Glomerular visceral epithelial cell (primary cell): ENCODE measurements around the gene BCAS2.
A peak's percentile ranks its signal among the peaks of the same experiment; 100 is the strongest.

Experiments
- DNase-seq: peaks from one replicate; pipeline ENCODE4 v3.0.0-alpha.2; 2016; ENCODE audit errors: extremely low spot score

Gene BCAS2

GRCh38 chr1:114558544-114558943 lies 22.9 kb downstream of the BCAS2 start:
- no peak for DNase-seq

- DNase-seq, result no peak
Measured at GRCh38 chr1:114554577-114554976, 26.8 kb downstream of the BCAS2 start.

- DNase-seq, result no peak
Measured at GRCh38 chr1:114552106-114552639, 29.2 kb downstream of the BCAS2 start.

GRCh38 chr1:114551400-114551799 lies 30.0 kb downstream of the BCAS2 start:
- DNase-seq, result no peak

GRCh38 chr1:114550336-114550735 lies 31.1 kb downstream of the BCAS2 start:
- no peak for DNase-seq

GRCh38 chr1:114549137-114549536 lies 32.3 kb downstream of the BCAS2 start:
- peak; percentile 21 for DNase-seq

GRCh38 chr1:114547076-114547475 lies 34.3 kb downstream of the BCAS2 start:
- DNase-seq, result no peak

- no peak for DNase-seq
Measured at GRCh38 chr1:114545796-114546195, 35.6 kb downstream of the BCAS2 start.

- no peak for DNase-seq
Measured at GRCh38 chr1:114545315-114545714, 36.1 kb downstream of the BCAS2 start.

- DNase-seq, result no peak
Measured at GRCh38 chr1:114540821-114541220, 40.6 kb downstream of the BCAS2 start.

GRCh38 chr1:114540272-114540671 lies 41.1 kb downstream of the BCAS2 start:
- no peak for DNase-seq

GRCh38 chr1:114536043-114536442 lies 45.4 kb downstream of the BCAS2 start:
- no peak for DNase-seq

- DNase-seq, result no peak
Measured at GRCh38 chr1:114535401-114535800, 46.0 kb downstream of the BCAS2 start.

- no peak for DNase-seq
Measured at GRCh38 chr1:114531094-114531493, 50.3 kb downstream of the BCAS2 start.

GRCh38 chr1:114530224-114530623 lies 51.2 kb downstream of the BCAS2 start:
- no peak for DNase-seq

GRCh38 chr1:114524944-114525343 lies 56.5 kb downstream of the BCAS2 start:
- no peak for DNase-seq

GRCh38 chr1:114522264-114522575 lies 59.2 kb downstream of the BCAS2 start:
- DNase-seq, result no peak

- DNase-seq, result no peak
Measured at GRCh38 chr1:114521396-114522263, 59.8 kb downstream of the BCAS2 start.
